GM12874 (cell line): ENCODE measurements around the gene PPP1R7.

Experiments
- CTCF ChIP-seq: IDR thresholded peaks from 2 replicates; pipeline ENCODE4 v1.5.1; 2011; ENCODE audit warnings: low read depth, mild to moderate bottlenecking, control low read depth, low read length, moderate library complexity; ENCODE audit not compliant: insufficient read depth

The PPP1R7 gene

GRCh38 chr2:241149925-241150659, at the start of gene PPP1R7:
Gene PPP1R7, plus strand, starts transcription at chr2:241150467. Its CDS starts 29 bp downstream, at chr2:241150496.
- TF ChIP-seq CTCF = peak; percentile 60

GRCh38 chr2:241102239-241102803, 47.9 kb upstream of the PPP1R7 start, which contains the start of gene MTERF4:
Gene MTERF4, minus strand, starts transcription at chr2:241102287. Its CDS starts 14 bp downstream, at chr2:241102273.
- no peak for TF ChIP-seq CTCF

- TF ChIP-seq CTCF = no peak
Observed at GRCh38 chr2:241103176-241103595, 47.1 kb upstream of the PPP1R7 start.

- TF ChIP-seq CTCF = no peak
Observed at GRCh38 chr2:241105641-241106040, 44.6 kb upstream of the PPP1R7 start.

- no peak for TF ChIP-seq CTCF
Observed at GRCh38 chr2:241107031-241107783, 43.1 kb upstream of the PPP1R7 start.

- TF ChIP-seq CTCF = no peak
Observed at GRCh38 chr2:241108271-241109209, 41.7 kb upstream of the PPP1R7 start.
